Pancreas (tissue), 10 donors: ENCODE data around the gene CHRNB2. TPM values are rescaled to one million over a fixed set of nuclear protein-coding genes. Genes with fewer than 3 reads are reported as not detected.

ENCODE experiments used
- ATAC-seq, 4 donors: fragments of 200-7000 bp; cut with Tn5 transposase; one replicate each; pipeline versions ENCODE4 v1.8.0 to v1.9.1; 2020; ENCODE audit warnings: mild to moderate bottlenecking in 4 of 4, moderate library complexity in 4 of 4
- DNase-seq, 6 donors: peaks; one replicate each; pipeline ENCODE4 v3.0.0-alpha.2; 2020
- FAIRE-seq: peaks from 2 replicates; lab custom pipeline; 2012; peaks lifted over from hg19 to GRCh38; lab: Jason Lieb, UNC
- H3K27ac ChIP-seq, 4 donors: fragments of 200-600 bp; sonication (generic); 1 replicate in 3 of 4; 2 replicates in 1 of 4; pipeline versions ENCODE4 v1.5.0 to v1.8.0; 2020
- H3K27me3 ChIP-seq, 4 donors: fragments of 200-600 bp; one replicate each; pipeline ENCODE4 v1.8.0; 2021
- H3K36me3 ChIP-seq, 3 donors: fragments of 200-600 bp; sonication (generic) in 1 of 3; one replicate each; pipeline versions ENCODE4 v1.5.0 to v1.8.0; 2020 to 2021
- H3K4me1 ChIP-seq, 3 donors: fragments of 200-600 bp; one replicate each; pipeline ENCODE4 v1.8.0; 2021
- H3K4me3 ChIP-seq, 4 donors: fragments of 200-600 bp; sonication (generic) in 2 of 4; one replicate each; pipeline versions ENCODE4 v1.5.0 to v1.8.0; 2020 to 2021
- H3K9me3 ChIP-seq, 4 donors: fragments of 200-600 bp; one replicate each; pipeline ENCODE4 v1.8.0; 2021
- CTCF ChIP-seq, 4 donors: fragments of 200-600 bp; sonication (generic) in 3 of 4; IDR thresholded peaks; one replicate each; pipeline versions ENCODE4 v1.5.0 to v1.8.0; 2021; ENCODE audit warnings: antibody characterized with exemption in 4 of 4
- WGBS, 2 donors: extraction: QIAGEN DNeasy Blood & Tissue Kit; methylation state at CpG; one replicate each; pipeline ENCODE4 v1.1.7; 2013; 5-methylcytosine and 5-hydroxymethylcytosine counted together
- intact Hi-C, 3 donors: fragments of 100-400 bp; cut with DNase I; formaldehyde crosslinking; loops; one replicate each; pipeline versions ENCODE4 v1.11.1 to v1.14.2; 2022
- polyA plus RNA-seq, 2 donors: library from polyadenylated mRNA; stranded (reverse); fragments of 200-250 nt; gene quantifications; one replicate each; pipeline ENCODE4 v1.2.3, GENCODE V29; 2013
- total RNA-seq, 6 donors: library from RNA; stranded (reverse); fragmentation: NEBNext Ultra II Directional in 4 of 6; extraction: Animal tissue kit (Norgen Biotek cat#: 25700) in 4 of 6; gene quantifications; one replicate each; pipeline versions ENCODE4 v1.2.1 to v1.2.4, GENCODE V29; 2021 to 2023
- donor health status: healthy with polysubstance abuse.
- donor health status: DM: no; HTN: no; CAD: no; lungs with moderate emphysema.
- donor health status: DM: no; HTN: no; CAD: no.
- donor health status: control.
- donor health status: control.
- donor health status: Bipolar disorder and iron deficiency.
- donor health status: DM: yes; HTN: yes; CAD: no.
- donor health status: DM: no; HTN: no; CAD: no.
- donor health status: DM: no; HTN: no; CAD: no.
- donor health status: DM: yes; HTN: yes; CAD: no.

Gene CHRNB2
- total and polyA plus RNA-seq, 8 donors, result 0.32 to 3.1 (median 0.69) TPM

GRCh38 chr1:154609398-154610380, 42.1 kb downstream of the CHRNB2 start:
- no peak for ATAC-seq
- 80 to 85% methylated on average over 12 of the region's 12 CpGs for WGBS, 2 donors
- no peak for FAIRE-seq
- DNase-seq, result no peak
- intact Hi-C loops, result no loop called here
- no peak for TF ChIP-seq CTCF (IDR thresholded peaks at IDR 0.05)
- no peaks in the 10 kb centered on the region for H3K9me3 ChIP-seq
- H3K36me3 ChIP-seq, result no peaks in the 10 kb centered on the region
- peak overlapping the region in 1 of 4 donors; percentile 97 for H3K27ac ChIP-seq
- H3K4me3 ChIP-seq, result no peak overlapping the region
- H3K27me3 ChIP-seq, result no peaks in the 10 kb centered on the region
- H3K4me1 ChIP-seq, result peaks cover 0 to 17% (median 2%) of the 10 kb centered on the region in 3 donors

GRCh38 chr1:154611150-154611862, 43.7 kb downstream of the CHRNB2 start:
- TF ChIP-seq CTCF (IDR thresholded peaks at IDR 0.05), result no peak
- peaks cover 0 to 12% (median 0%) of the 10 kb centered on the region in 3 donors for H3K4me1 ChIP-seq
- no peak overlapping the region for H3K4me3 ChIP-seq
- no peak overlapping the region for H3K27ac ChIP-seq
- intact Hi-C loops, result no loop called here
- FAIRE-seq (no peak), ATAC-seq (no peak), DNase-seq (no peak)
- 73 to 79% methylated on average over 10 of the region's 10 CpGs for WGBS, 2 donors
- H3K36me3 ChIP-seq, result no peaks in the 10 kb centered on the region
- no peaks in the 10 kb centered on the region for H3K27me3 ChIP-seq
- no peaks in the 10 kb centered on the region for H3K9me3 ChIP-seq

GRCh38 chr1:154614247-154614646, 46.7 kb downstream of the CHRNB2 start:
- H3K9me3 ChIP-seq, result no peaks in the 10 kb centered on the region
- no peak for ATAC-seq
- no peak overlapping the region for H3K27ac ChIP-seq
- DNase-seq, result no peak
- intact Hi-C loops, result no loop called here
- no peak for TF ChIP-seq CTCF (IDR thresholded peaks at IDR 0.05)
- no peaks in the 10 kb centered on the region for H3K36me3 ChIP-seq
- H3K4me1 ChIP-seq, result no peaks in the 10 kb centered on the region
- H3K4me3 ChIP-seq, result no peak overlapping the region
- no peaks in the 10 kb centered on the region for H3K27me3 ChIP-seq
- 96% methylated on average over 4 of the region's 4 CpGs for WGBS, 2 donors
- no peak for FAIRE-seq

- Histone ChIP-seq H3K4me3 (no peak overlapping the region), H3K36me3 (no peaks in the 10 kb centered on the region), H3K27me3 (no peaks in the 10 kb centered on the region), H3K9me3 (no peaks in the 10 kb centered on the region), H3K27ac (no peak overlapping the region), H3K4me1 (no peaks in the 10 kb centered on the region)
- DNase-seq, result no peak
- no peak for FAIRE-seq
- TF ChIP-seq CTCF (IDR thresholded peaks at IDR 0.05), result no peak
- ATAC-seq, result no peak
- 81 to 87% methylated on average over 6 of the region's 6 CpGs for WGBS, 2 donors
- intact Hi-C loops, result no loop called here
Measured at GRCh38 chr1:154614901-154615300, 47.3 kb downstream of the CHRNB2 start.
